Endodermal cell (in vitro differentiated cells): ENCODE results near the gene LRRC27. TPM values are rescaled to one million over a fixed set of nuclear protein-coding genes. Genes with fewer than 3 reads are reported as not detected.

Experiments used
- DNase-seq: peaks from one replicate; pipeline ENCODE4 v3.0.0-alpha.2; 2017
- H3K27ac ChIP-seq: 2 replicates; pipeline ENCODE4 v1.5.1; 2013; ENCODE audit warnings: mild to moderate bottlenecking, low read depth, low read length, moderate library complexity
- H3K27me3 ChIP-seq: 2 replicates; pipeline ENCODE4 v1.6.1; 2013; ENCODE audit warnings: mild to moderate bottlenecking, low read length, moderate library complexity; ENCODE audit not compliant: insufficient read depth, control insufficient read depth, poor library complexity, severe bottlenecking
- H3K36me3 ChIP-seq: 2 replicates; pipeline ENCODE4 v1.7.0; 2013; ENCODE audit warnings: mild to moderate bottlenecking, low read length, moderate library complexity; ENCODE audit not compliant: control insufficient read depth, insufficient read depth
- H3K4me1 ChIP-seq: one replicate; pipeline ENCODE4 v1.7.0; 2013; ENCODE audit warnings: low read length; ENCODE audit not compliant: control insufficient read depth, insufficient read depth
- H3K4me3 ChIP-seq: 2 replicates; pipeline ENCODE4 v1.5.1; 2013; ENCODE audit warnings: mild to moderate bottlenecking, low read length, moderate library complexity
- H3K9ac ChIP-seq: 2 replicates; pipeline ENCODE4 v1.6.1; 2013; ENCODE audit warnings: mild to moderate bottlenecking, low read length, moderate library complexity; ENCODE audit not compliant: poor library complexity, severe bottlenecking; ENCODE audit errors: extremely low read depth
- H3K9me3 ChIP-seq: 2 replicates; pipeline ENCODE4 v1.6.1; 2013; ENCODE audit warnings: mild to moderate bottlenecking, low read length, moderate library complexity; ENCODE audit not compliant: control insufficient read depth
- H3K27ac Mint-ChIP-seq: 2 replicates; pipeline ENCODE4 v1.8.0; 2020; ENCODE audit warnings: mixed read lengths
- H3K27me3 Mint-ChIP-seq: 2 replicates; pipeline ENCODE4 v1.8.0; 2021; ENCODE audit warnings: mild to moderate bottlenecking, mixed read lengths; ENCODE audit not compliant: insufficient read depth
- H3K36me3 Mint-ChIP-seq: 2 replicates; pipeline ENCODE4 v1.8.0; 2020; ENCODE audit warnings: low read depth, mixed read lengths
- H3K4me1 Mint-ChIP-seq: 2 replicates; pipeline ENCODE4 v1.8.0; 2020; ENCODE audit warnings: mixed read lengths
- H3K4me3 Mint-ChIP-seq: 2 replicates; pipeline ENCODE4 v1.8.0; 2020; ENCODE audit warnings: mild to moderate bottlenecking, moderate library complexity, mixed read lengths
- H3K9me3 Mint-ChIP-seq: 2 replicates; pipeline ENCODE4 v1.8.0; 2020; ENCODE audit warnings: mild to moderate bottlenecking, mixed read lengths
- WGBS, 2 experiments: methylation state at CpG; one replicate each; pipeline versions ENCODE4 v1.1.5 to v1.1.7; 2013; ENCODE audit warnings: missing lambda C conversion rate in 2 of 2, mixed read lengths in 1 of 2; ENCODE audit not compliant: insufficient coverage in 1 of 2, insufficient read length in 1 of 2; 5-methylcytosine and 5-hydroxymethylcytosine counted together
- total RNA-seq, 2 donors: library from RNA; stranded (reverse); fragmentation: NEBNext Ultra II Directional in 1 of 2; extraction: Animal tissue kit (Norgen Biotek cat#: 25700) in 1 of 2; gene quantifications; 2 replicates in 1 of 2; 3 replicates in 1 of 2; pipeline ENCODE4 v1.2.1, GENCODE V29; 2021
- TF ChIP-seq, protein P1 (sequence below): fragments of 200-600 bp; sonication (generic); conservative IDR thresholded peaks from 2 replicates; pipeline ENCODE4 v1.5.0; 2021; ENCODE audit warnings: antibody characterized with exemption, mild to moderate bottlenecking

Gene LRRC27
- total RNA-seq, 2 donors from 2014 or later, result 10.3 to 14.6 TPM

DNA sequence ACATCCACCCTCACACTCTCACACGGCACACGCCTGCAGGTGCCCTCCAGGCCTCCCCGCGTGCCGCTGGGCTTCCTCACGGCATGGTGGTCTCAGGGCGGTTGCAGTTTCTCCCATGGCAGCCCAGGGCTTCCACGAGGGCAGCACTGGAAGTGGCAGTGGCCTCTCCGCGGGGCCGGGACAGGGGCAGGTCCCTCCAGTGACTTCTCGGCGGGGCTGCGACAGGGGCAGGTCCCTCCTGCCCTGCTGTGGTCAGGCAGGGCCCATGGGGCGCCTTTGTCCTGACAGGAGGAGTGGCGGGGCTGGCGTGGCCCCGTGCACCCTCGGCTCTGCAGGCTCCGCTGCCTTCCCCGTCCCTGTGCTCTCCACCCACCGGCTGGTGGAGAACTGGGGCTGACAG lies 84.0 kb downstream of the LRRC27 start:
- Histone ChIP-seq H3K9ac (no peak overlapping the region), H3K9me3 (no peaks in the 10 kb centered on the region), H3K27ac (no peak overlapping the region), H3K4me3 (no peak overlapping the region), H3K27me3 (no peaks in the 10 kb centered on the region), H3K36me3 (no peaks in the 10 kb centered on the region), H3K4me1 (peaks cover 9% of the 10 kb centered on the region)
- 95 to 100% methylated on average over 2 to 22 of the region's 22 CpGs for WGBS, 2 experiments
- H3K36me3 Mint-ChIP-seq, result peaks cover 5% of the 10 kb centered on the region
- no peak overlapping the region for H3K27ac Mint-ChIP-seq
- DNase-seq, result no peak
- peaks cover 30% of the 10 kb centered on the region for H3K4me1 Mint-ChIP-seq
- H3K27me3 Mint-ChIP-seq, result no peaks in the 10 kb centered on the region
- H3K4me3 Mint-ChIP-seq, result no peak overlapping the region
- TF ChIP-seq, protein P1, sequence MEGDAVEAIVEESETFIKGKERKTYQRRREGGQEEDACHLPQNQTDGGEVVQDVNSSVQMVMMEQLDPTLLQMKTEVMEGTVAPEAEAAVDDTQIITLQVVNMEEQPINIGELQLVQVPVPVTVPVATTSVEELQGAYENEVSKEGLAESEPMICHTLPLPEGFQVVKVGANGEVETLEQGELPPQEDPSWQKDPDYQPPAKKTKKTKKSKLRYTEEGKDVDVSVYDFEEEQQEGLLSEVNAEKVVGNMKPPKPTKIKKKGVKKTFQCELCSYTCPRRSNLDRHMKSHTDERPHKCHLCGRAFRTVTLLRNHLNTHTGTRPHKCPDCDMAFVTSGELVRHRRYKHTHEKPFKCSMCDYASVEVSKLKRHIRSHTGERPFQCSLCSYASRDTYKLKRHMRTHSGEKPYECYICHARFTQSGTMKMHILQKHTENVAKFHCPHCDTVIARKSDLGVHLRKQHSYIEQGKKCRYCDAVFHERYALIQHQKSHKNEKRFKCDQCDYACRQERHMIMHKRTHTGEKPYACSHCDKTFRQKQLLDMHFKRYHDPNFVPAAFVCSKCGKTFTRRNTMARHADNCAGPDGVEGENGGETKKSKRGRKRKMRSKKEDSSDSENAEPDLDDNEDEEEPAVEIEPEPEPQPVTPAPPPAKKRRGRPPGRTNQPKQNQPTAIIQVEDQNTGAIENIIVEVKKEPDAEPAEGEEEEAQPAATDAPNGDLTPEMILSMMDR, result no peak
- H3K9me3 Mint-ChIP-seq, result no peaks in the 10 kb centered on the region

DNA sequence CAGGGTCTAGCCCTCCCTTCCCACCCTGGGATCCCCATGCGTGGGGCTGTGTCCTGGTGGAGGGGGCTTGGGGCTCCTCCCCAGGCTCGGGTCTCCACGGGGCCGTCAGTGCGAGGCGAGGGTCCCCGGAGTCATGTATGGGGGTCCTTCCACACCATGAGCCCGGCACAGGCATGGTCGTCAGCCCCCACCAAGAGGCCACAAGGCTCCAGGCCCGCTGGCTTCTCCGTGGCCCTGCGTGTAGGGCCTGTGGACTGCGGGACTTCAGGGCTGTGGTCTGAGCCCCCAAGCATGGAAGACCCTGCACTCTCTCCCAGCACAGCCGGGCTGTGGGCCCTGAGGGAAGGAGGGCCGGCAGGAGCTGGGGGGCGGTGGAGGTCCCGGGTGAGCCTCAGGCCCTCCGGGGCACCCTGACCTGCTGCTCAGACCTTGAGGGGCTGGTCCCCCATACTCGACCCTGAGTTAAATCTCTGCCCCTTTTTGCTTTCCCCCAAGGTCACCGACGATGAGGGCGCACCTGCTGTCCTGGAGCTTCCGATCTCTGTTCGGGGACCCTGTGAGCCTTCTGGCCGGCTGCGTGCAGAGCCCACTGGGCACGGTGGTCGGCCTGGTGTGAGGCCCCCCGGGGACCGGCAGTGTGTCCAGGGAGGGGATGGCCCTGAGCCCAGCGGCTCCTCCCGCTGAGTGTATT lies 84.7 kb downstream of the LRRC27 start:
- peaks cover 5% of the 10 kb centered on the region for H3K36me3 Mint-ChIP-seq
- H3K4me3 Mint-ChIP-seq, result no peak overlapping the region
- no peak overlapping the region for H3K9ac ChIP-seq
- no peaks in the 10 kb centered on the region for H3K9me3 ChIP-seq
- H3K4me1 ChIP-seq, result peaks cover 11% of the 10 kb centered on the region
- TF ChIP-seq, protein P1, result no peak
- no peak overlapping the region for H3K27ac Mint-ChIP-seq
- H3K36me3 ChIP-seq, result no peaks in the 10 kb centered on the region
- H3K4me3 ChIP-seq, result no peak overlapping the region
- H3K27me3 ChIP-seq, result no peaks in the 10 kb centered on the region
- no peak for DNase-seq
- WGBS, 2 experiments, result 93 to 96% methylated on average over 24 to 32 of the region's 32 CpGs
- no peak overlapping the region for H3K27ac ChIP-seq
- no peaks in the 10 kb centered on the region for H3K27me3 Mint-ChIP-seq
- H3K4me1 Mint-ChIP-seq, result peaks cover 27% of the 10 kb centered on the region
- H3K9me3 Mint-ChIP-seq, result no peaks in the 10 kb centered on the region

DNA sequence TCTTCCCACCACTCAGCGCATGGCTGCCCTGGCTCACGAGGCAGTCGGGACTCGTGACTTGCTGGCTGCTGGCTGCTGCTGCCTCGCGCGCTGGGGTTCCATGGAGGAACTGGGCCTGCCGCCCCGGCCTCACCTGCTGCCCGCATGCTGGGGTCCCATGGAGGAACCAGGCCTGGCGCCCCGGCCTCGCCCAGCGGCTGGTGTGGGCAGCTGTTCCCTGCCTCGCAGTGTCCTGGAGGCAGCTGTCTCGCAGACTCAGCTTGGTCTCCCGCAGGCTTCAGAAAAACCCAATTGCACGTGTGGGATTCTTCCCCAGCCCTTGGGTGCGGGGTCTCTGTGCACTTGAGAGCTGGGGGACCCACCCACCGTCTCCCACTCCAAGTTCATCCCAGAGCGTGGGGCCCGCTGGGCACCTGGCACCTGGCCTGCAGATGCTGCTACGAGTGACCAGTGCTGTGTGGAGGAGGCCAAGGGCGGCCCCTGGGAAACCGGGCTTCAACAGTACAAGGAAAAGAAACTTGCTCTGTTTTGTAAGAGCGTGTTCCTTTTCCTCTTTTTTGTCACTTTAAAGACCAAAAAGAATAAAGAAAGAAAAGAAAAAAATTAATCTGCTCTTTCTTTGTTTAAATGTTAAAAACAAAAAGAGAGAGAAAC lies 85.4 kb downstream of the LRRC27 start:
- Mint-ChIP-seq H3K9me3 (no peaks in the 10 kb centered on the region), H3K27ac (no peak overlapping the region), H3K36me3 (peaks cover 5% of the 10 kb centered on the region), H3K27me3 (no peaks in the 10 kb centered on the region), H3K4me1 (peaks cover 25% of the 10 kb centered on the region), H3K4me3 (no peak overlapping the region)
- H3K9ac ChIP-seq, result no peak overlapping the region
- no peak for DNase-seq
- 94% methylated on average over 15 to 25 of the region's 26 CpGs for WGBS, 2 experiments
- H3K9me3 ChIP-seq, result no peaks in the 10 kb centered on the region
- no peaks in the 10 kb centered on the region for H3K36me3 ChIP-seq
- H3K4me1 ChIP-seq, result peaks cover 11% of the 10 kb centered on the region
- TF ChIP-seq, protein P1, result no peak
- no peak overlapping the region for H3K4me3 ChIP-seq
- H3K27ac ChIP-seq, result no peak overlapping the region
- H3K27me3 ChIP-seq, result no peaks in the 10 kb centered on the region
